Body of pancreas (tissue), 4 donors: Measurements from ENCODE around the gene ATAD3B. TPM values are rescaled to one million over a fixed set of nuclear protein-coding genes. Genes with fewer than 3 reads are reported as not detected.
"Not testable (repeated sequence)": the region's sequence is repeated elsewhere in the genome, so short reads cannot be mapped to it uniquely, and the experiment has no call there.

Source experiments
- ATAC-seq: fragments of 150-250 bp; one replicate; pipeline ENCODE4 v1.9.1; 2016
- DNase-seq, 4 donors: peaks; one replicate each; pipeline ENCODE4 v3.0.0-alpha.2; 2019
- H3K27ac ChIP-seq, 4 donors: fragments of 200-600 bp; sonication (generic); 1 replicate in 3 of 4; 2 replicates in 1 of 4; pipeline versions ENCODE4 v1.5.1 to v1.6.1; 2016 to 2019; ENCODE audit warnings: mild to moderate bottlenecking in 1 of 4, mixed read lengths in 1 of 4, moderate library complexity in 1 of 4
- H3K27me3 ChIP-seq, 2 donors: fragments of 200-600 bp; sonication (generic); one replicate each; pipeline ENCODE4 v1.6.0; 2016; ENCODE audit warnings: mild to moderate bottlenecking in 1 of 2
- H3K36me3 ChIP-seq, 2 donors: fragments of 200-600 bp; sonication (generic); replicated peaks in 1 of 2; 2 replicates each; pipeline ENCODE4 v1.5.1; 2016; ENCODE audit warnings: low read depth in 2 of 2; ENCODE audit not compliant: insufficient read depth in 1 of 2
- H3K4me1 ChIP-seq: fragments of 200-600 bp; sonication (generic); one replicate; pipeline ENCODE4 v1.6.0; 2016
- H3K4me3 ChIP-seq, 2 donors: fragments of 200-600 bp; sonication (generic); 1 replicate in 1 of 2; 2 replicates in 1 of 2; pipeline ENCODE4 v1.5.1; 2016 to 2019
- H3K9me3 ChIP-seq, 3 donors: fragments of 200-600 bp; sonication (generic); 1 replicate in 2 of 3; 2 replicates in 1 of 3; pipeline ENCODE4 v1.5.1; 2016
- POLR2A ChIP-seq, 3 donors: fragments of 450-650 bp; IDR thresholded peaks; one replicate each; pipeline ENCODE4 v1.6.1; 2016; ENCODE audit warnings: antibody characterized with exemption in 3 of 3, mild to moderate bottlenecking in 2 of 3
- WGBS, 2 donors: methylation state at CpG; one replicate each; pipeline ENCODE4 v1.1.5; 2017; 5-methylcytosine and 5-hydroxymethylcytosine counted together
- intact Hi-C: fragments of 100-400 bp; cut with DNase I; formaldehyde crosslinking; loops from one replicate; pipeline ENCODE4 v1.15.1; 2023
- total RNA-seq, 2 donors: library from RNA; depleted of rRNA; stranded (reverse); fragments of >200 nt; gene quantifications; one replicate each; pipeline ENCODE4 v1.1.0, GENCODE V29; 2016
- TF ChIP-seq, protein P1 (sequence below), 7 experiments: fragments of 450-650 bp in 4 of 7; fragments of 200-600 bp in 3 of 7; sonication (generic) in 3 of 7; IDR thresholded peaks; one replicate each; pipeline ENCODE4 v1.5.1; 2016 to 2019; ENCODE audit warnings: antibody characterized with exemption in 7 of 7

Gene ATAD3B
- total RNA-seq, 2 donors from 2014 or later = 16.6 to 37.2 TPM

DNA sequence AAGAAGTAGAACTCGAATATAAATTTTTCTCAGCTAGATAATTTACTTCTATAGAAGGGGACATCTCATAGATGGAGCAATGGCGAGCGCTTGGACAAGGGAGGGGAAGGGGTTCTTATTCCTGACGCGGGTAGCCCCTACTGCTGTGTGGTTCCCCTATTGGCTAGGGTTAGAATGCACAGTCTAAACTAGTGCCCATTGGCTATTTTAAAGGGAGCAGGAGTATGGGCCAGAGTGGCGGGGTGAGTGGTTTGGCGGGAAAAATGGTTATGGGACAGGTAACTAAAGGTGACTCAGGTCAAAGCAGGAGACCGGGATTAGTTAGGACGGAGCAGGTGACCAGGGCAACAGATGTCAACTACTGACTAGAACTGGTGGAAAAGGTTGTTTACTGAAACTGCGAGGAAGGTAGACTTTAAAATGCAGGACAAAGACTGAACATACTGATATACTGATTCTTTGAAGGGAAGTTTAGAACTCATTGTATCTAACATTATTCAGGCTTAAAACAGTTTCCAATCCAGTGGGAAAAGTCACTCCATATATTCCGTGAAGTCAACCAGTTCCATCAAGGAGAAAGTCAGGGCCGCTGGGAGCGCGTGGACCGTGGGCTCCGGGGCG, 39.5 kb downstream of the ATAD3B start:
- Histone ChIP-seq H3K27ac (peak overlapping the region; percentile 49 to 97 (median 88)), H3K4me3 (peak overlapping the region; percentile 25 to 50), H3K9me3 (no peaks in the 10 kb centered on the region), H3K36me3 (no peaks in the 10 kb centered on the region), H3K27me3 (no peaks in the 10 kb centered on the region), H3K4me1 (peaks cover 18% of the 10 kb centered on the region)
- ATAC-seq (no peak), DNase-seq (peak in 2 of 4 donors; percentile 16 to 24)
- WGBS, 2 donors = 4 to 14% methylated on average over 17 of the region's 17 CpGs
- TF ChIP-seq, protein P1, sequence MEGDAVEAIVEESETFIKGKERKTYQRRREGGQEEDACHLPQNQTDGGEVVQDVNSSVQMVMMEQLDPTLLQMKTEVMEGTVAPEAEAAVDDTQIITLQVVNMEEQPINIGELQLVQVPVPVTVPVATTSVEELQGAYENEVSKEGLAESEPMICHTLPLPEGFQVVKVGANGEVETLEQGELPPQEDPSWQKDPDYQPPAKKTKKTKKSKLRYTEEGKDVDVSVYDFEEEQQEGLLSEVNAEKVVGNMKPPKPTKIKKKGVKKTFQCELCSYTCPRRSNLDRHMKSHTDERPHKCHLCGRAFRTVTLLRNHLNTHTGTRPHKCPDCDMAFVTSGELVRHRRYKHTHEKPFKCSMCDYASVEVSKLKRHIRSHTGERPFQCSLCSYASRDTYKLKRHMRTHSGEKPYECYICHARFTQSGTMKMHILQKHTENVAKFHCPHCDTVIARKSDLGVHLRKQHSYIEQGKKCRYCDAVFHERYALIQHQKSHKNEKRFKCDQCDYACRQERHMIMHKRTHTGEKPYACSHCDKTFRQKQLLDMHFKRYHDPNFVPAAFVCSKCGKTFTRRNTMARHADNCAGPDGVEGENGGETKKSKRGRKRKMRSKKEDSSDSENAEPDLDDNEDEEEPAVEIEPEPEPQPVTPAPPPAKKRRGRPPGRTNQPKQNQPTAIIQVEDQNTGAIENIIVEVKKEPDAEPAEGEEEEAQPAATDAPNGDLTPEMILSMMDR (IDR thresholded peaks at IDR 0.05) = no peak
- TF ChIP-seq POLR2A (IDR thresholded peaks at IDR 0.05) = no peak
- intact Hi-C loops = no loop called here

DNA sequence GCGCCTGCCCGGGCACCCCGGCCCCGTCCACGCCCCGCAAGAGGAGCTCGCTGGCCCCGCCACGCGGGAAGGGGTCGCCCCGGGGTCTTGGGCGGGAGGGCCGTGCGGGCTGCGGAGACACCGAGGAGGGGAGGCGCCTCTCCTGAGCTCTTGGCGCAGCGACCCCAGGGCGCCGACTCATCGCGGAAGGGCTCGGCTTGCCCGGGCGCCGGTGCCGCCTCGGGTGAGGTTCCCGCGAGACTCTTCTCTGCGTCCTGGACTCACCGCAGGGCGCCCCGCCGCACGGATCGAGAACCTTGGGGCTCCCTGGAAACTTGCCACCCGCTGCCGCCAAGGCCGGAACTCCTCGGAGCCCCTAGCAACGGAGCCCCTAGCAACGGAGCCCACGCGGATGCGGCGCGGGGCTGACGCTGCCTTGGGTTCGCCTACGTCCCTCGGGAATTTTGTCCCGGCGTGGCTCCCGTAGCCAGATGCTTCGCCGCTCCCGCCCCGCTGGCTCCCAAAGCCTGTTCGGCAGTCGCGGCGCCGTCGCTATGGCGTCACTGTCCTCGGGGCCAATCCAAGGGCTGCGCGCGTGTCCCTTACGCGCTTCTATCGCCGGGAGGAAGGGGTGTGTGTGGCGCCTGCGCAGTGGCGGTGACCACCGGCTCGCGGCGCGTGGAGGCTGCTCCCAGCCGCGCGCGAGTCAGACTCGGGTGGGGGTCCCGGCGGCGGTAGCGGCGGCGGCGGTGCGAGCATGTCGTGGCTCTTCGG, 40.1 kb downstream of the ATAD3B start, which contains the start of gene ATAD3A:
ATAD3A (plus strand) TSS at position 630 of the 753 bp plus-strand sequence; CDS start at position 737, 107 bp downstream.
- Histone ChIP-seq H3K4me3 (peak within 1 kb of the TSS; percentile 25 to 50), H3K27me3 (no peaks in the 10 kb centered on the region), H3K27ac (peak within 1 kb of the TSS; percentile 49 to 97 (median 88)), H3K4me1 (peaks cover 17% of the 10 kb centered on the region), H3K36me3 (no peaks in the 10 kb centered on the region), H3K9me3 (no peaks in the 10 kb centered on the region)
- TF ChIP-seq, protein P1 (IDR thresholded peaks at IDR 0.05) = peak in 2 of 7 experiments; percentile 29 to 34
- peak in 2 of 3 donors; percentile 71 to 74 for TF ChIP-seq POLR2A (IDR thresholded peaks at IDR 0.05)
- 0% methylated on average over 28 to 97 of the region's 99 CpGs for WGBS, 2 donors
- DNase-seq (peak; percentile 98 to 99 (median 98)), ATAC-seq (peak; percentile 97)
- intact Hi-C loops = no loop called here

DNA sequence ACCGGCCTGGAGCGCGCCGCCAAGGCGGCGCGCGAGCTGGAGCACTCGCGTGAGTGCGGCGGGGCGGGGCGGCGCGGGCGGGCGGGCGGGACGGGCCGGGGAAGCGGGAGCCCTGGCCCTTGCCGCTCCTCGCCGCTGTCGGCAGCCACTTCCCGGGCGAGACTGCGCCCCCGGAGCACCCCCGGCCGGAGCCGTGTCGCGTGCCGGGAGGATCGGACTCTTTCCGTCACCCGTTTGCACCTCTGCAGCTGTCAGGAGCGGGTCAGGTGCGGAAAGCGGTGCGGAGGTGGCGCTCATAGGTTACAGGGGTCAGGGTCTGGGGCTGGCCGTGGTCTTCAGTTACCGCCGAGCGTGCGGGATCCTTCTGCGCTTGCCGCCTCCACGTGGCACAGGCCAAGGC, 40.9 kb downstream of the ATAD3B start:
- H3K36me3 ChIP-seq, ATAC-seq, intact Hi-C loops, DNase-seq, H3K9me3 ChIP-seq, H3K27me3 ChIP-seq: not testable (repeated sequence)
- peak overlapping the region in 1 of 2 donors; percentile 32 for H3K4me3 ChIP-seq
- 0% methylated on average over 5 to 31 of the region's 52 CpGs for WGBS, 2 donors
- peaks cover 17% of the 10 kb centered on the region for H3K4me1 ChIP-seq
- H3K27ac ChIP-seq = peak overlapping the region; percentile 49 to 97 (median 88)

GRCh38 chr1:1513675-1514074, 42.1 kb downstream of the ATAD3B start:
- H3K4me3 ChIP-seq, intact Hi-C loops, H3K9me3 ChIP-seq, H3K27me3 ChIP-seq, H3K36me3 ChIP-seq, H3K27ac ChIP-seq, DNase-seq, ATAC-seq: not testable (repeated sequence)
- peaks cover 17% of the 10 kb centered on the region for H3K4me1 ChIP-seq
- WGBS, 2 donors = 41 to 70% methylated on average over 4 to 16 of the region's 18 CpGs

DNA sequence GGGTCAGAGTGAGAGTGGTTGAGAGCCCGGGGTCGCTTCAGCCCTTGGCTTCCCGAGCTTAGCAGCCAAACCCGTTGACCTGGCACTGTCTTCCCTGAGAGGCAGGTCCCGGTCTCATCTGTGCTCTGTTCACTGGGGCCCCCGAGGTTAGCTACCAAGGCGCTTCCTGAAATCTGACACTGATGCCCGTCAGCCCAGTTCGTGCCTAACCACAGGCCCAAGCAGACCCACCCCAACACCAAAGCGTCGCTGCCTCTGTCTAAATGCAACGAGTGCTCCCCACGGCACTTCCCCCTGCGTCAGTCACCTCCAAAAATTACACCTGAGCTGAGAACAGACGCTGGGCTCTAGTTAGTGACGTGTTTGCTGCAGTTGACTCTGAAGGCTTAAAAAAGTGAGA, 42.8 kb downstream of the ATAD3B start:
- H3K9me3 ChIP-seq, ATAC-seq, H3K36me3 ChIP-seq, H3K27me3 ChIP-seq, intact Hi-C loops, H3K27ac ChIP-seq, DNase-seq, H3K4me3 ChIP-seq: not testable (repeated sequence)
- 69 to 91% methylated on average over 4 to 13 of the region's 16 CpGs for WGBS, 2 donors
- peaks cover 17% of the 10 kb centered on the region for H3K4me1 ChIP-seq

DNA sequence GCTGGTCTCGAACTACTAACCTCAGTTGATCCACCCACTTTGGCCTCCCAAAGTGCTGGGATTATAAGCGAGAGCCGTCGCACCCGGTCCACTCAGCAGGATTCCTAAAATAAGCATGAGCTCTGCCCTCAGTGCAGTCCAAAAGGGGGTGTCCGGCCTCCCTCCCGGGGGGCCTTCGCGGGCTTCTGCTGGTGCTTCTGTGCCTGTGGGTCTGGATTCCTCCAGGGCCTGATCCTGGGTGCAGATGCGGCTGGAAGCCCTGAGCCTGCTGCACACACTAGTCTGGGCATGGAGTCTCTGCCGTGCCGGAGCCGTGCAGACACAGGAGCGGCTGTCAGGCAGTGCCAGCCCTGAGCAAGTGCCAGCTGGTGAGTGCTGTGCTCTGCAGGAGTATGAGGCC, 45.4 kb downstream of the ATAD3B start:
- intact Hi-C loops, DNase-seq, H3K36me3 ChIP-seq: not testable (repeated sequence)

More for the DNA sequence above, 45.4 kb downstream of the ATAD3B start:
- 83 to 98% methylated on average over 7 to 11 of the region's 14 CpGs for WGBS, 2 donors
- not testable (repeated sequence) for H3K4me1 ChIP-seq, H3K27ac ChIP-seq, H3K9me3 ChIP-seq, H3K4me3 ChIP-seq, ATAC-seq, H3K27me3 ChIP-seq
